Lower leg skin (tissue), 3 donors: ENCODE measurements around the gene DAZ3.
"Not testable (repeated sequence)": the region's sequence is repeated elsewhere in the genome, so short reads cannot be mapped to it uniquely, and the experiment has no call there.

Experiments
- CTCF ChIP-seq, 3 donors: fragments of 450-650 bp; IDR thresholded peaks; one replicate each; pipeline ENCODE4 v1.5.1; 2016; ENCODE audit warnings: antibody characterized with exemption in 3 of 3, mild to moderate bottlenecking in 3 of 3, moderate library complexity in 2 of 3
- POLR2A ChIP-seq, 2 donors: fragments of 450-650 bp; IDR thresholded peaks; one replicate each; pipeline ENCODE4 v1.6.1; 2016 to 2017; ENCODE audit warnings: antibody characterized with exemption in 2 of 2, mild to moderate bottlenecking in 1 of 2, moderate library complexity in 1 of 2

GRCh38 chrY:24833619-24834018 is 20.4 kb upstream of the DAZ3 start, which contains the start of gene DAZ4:
- not testable (repeated sequence) for TF ChIP-seq CTCF, POLR2A (IDR thresholded peaks at IDR 0.05)
